Measurements from ENCODE around the gene LIN7B.
A peak's percentile ranks its signal among the peaks of the same experiment; 100 is the strongest.
"Not testable (repeated sequence)": the region's sequence is repeated elsewhere in the genome, so short reads cannot be mapped to it uniquely, and the experiment has no call there.

LIN7B gene

DNA sequence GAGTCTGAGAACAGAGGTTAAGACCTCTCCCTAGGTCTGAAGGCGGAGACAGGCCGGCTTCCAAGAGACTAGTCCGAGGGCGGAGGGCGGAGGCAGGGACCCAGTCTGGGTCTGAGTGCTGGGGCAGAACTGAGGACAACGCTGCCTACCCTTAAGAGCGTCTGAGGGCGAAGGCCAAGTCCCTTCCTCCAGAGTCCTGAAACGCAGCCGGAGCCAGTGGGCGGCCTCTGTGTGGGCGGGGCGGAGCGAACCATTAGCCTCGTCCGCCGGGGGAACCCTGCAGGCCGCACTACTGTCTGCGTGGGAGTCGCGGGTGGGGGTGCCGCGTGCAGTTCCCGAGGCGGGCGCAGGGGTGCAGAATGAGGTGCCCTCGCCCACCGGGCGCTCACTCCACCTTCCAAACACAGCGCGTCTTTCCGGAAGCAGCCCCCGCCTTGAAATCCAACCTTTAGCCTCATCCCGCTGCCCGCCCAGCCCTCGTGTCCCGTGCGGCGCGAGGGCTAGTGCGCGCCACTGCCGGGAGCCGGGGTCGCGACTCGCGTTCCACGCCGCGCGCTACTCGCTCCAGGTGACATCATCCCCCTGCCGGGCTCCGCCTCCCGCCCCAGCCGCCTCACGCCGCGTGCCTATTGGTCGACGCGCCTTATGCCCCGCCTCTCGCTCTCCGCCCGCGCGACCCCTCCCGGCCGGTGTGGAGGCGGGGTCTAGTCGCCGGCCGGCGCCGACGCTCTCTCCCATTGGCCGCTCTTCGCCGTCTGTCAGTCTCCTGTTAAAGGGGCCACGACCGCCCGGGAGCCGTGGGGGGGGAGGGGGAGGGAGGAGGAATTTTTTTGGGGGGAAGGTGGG is 4.6 kb downstream of the LIN7B start, which contains the start of gene C19orf73:
Gene C19orf73 (minus strand): TSS at position 579 of the 846 bp plus-strand sequence. CDS start 121 bp downstream, at position 458.
- peak; percentile 94 for FAIRE-seq
- peak; percentile 94 for DNase-seq (ENCODE audit: insufficient read length, low spot score)

- no peak for FAIRE-seq
- DNase-seq (ENCODE audit: insufficient read length, low spot score) = no peak
Measured at GRCh38 chr19:49119411-49120324, 5.5 kb downstream of the LIN7B start, which contains the start of gene PPFIA3. Gene PPFIA3, plus strand, starts transcription at chr19:49119544. Its CDS starts 8,330 bp downstream, at chr19:49127874.

DNA sequence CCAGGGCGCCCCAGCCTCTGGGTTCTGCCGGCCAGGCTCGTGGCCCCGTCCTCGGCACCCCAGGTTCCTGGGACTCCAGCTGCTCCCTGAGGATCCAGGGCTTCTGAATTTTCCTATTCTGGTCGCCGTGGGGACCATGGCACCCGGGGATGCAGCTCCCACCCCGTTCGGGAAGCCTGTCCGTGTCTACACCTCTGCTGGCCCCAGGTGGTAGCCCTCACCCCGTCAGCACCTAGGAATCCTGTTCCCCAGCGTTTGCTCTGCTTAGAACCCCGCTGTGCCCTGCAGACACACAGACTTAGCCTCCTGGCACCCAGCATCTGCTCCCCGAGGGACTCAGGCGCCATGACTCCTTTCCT is 6.1 kb downstream of the LIN7B start:
- FAIRE-seq (no peak), DNase-seq (ENCODE audit: insufficient read length, low spot score) (no peak)

DNA sequence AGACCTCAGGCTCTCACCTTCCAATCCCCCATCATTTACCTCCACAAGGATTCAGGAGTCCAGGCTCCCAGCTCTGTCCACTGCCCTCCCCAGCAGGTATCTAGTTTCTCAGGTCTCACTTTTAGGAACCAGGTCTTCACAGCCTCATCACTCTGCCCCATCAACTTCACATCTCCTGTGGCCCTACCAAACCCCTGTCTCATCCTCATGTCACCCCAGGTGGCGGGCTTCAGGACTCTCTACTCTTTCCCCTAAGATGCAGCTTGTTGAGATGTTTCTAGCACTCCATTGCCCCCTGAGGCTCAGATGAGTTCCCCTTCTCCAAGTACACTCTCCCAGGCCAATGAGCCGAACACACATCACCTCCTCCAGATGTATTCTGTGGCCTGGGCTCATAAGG is 6.7 kb downstream of the LIN7B start:
- FAIRE-seq (no peak), DNase-seq (ENCODE audit: insufficient read length, low spot score) (no peak)

DNA sequence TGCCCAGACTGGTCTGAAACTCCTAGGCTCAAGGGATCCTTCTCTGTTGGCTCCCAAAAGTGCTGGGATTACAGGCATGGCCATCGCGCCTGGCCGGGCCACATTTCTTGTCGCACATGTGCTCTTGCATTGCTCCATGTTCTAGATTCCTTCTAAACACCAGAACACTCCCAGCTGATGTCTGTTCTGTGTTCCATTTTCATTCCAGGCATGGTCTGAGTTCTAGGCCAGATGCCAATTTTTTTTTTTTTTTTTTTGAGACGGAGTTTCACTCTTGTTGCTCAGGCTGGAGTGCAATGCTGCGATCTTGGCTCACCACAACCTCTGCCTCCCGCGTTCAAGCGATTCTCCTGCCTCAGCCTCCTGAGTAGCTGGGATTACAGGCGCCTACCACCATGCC is 7.7 kb downstream of the LIN7B start:
- not testable (repeated sequence) for FAIRE-seq; DNase-seq (ENCODE audit: insufficient read length, low spot score)

DNA sequence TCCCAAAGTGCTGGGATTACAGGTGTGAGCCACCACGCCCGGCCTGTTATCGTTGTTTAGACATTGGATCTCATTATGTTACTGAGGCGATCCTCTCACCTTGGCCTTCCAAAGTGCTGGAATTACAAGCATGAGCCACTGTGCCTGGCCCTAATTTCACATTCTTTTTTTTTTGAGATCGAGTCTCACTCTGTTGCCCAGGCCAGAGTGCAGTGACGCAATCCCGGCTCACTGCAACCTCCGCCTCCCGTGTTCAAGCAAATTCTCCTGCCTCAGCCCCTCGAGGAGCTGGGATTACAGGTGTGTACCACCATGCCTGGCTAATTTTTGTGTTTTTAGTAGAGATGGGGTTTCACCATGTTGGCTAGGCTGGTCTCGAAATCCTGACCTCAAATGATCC is 9.1 kb downstream of the LIN7B start:
- FAIRE-seq = not testable (repeated sequence)

DNA sequence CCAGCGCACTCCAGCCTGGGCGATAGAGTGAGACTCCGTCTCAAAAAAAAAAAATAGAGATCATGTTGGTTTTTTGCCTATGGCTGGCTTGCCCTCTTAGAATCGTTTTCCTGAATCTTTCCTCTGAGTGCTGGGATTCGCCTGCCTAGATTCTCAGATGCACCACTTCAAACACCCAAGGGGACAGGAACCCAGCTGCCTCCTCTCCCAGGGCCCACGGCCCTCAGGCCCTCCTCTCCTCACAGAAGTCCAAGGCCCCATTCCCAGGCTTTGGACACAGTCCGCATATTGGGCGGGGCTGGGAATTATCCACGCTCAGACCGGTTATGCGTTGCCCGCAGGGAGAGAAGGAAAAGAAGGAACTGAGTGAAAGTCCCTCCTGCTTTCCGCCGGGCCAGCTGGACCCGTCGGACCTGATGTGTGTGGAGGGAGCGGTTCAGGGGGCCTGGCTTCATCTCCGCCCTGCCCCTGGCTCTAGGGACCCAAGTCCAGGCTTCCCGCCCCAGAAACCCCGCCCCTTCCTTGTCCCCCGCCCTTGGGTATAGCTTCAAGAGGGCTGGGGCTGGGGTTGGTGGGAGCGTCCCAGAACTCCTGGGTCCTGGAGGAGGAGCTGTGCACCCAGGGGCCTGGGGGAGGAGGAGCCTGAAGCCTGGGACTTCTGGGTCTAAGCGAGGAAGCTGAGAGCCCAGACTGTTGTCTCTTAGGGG is 11.0 kb downstream of the LIN7B start:
- FAIRE-seq (no peak), DNase-seq (ENCODE audit: insufficient read length, low spot score) (no peak)

More for the DNA sequence above, 9.1 kb downstream of the LIN7B start:
- DNase-seq (ENCODE audit: insufficient read length, low spot score) = not testable (repeated sequence)

DNA sequence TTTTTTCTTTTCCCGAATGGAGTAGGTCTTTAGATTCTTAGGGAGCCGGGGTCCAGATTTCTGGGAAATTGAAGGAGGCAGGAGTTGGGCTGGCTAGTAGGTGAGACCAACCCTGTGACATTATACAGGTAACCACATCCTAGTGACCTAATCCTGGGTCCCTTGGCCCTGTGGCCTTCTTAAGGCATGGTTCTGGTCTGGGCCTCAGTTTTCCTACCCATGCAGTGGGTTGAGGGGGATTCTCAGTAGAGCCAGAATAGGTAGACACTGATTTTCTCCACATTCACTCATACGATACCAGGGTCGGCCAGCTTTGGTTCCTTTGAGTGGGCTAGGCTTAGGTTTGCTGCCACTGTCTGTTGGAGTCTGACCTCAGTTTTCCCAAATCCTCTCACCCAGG is 12.4 kb downstream of the LIN7B start:
- DNase-seq (ENCODE audit: insufficient read length, low spot score) = no peak
- no peak for FAIRE-seq

- not testable (repeated sequence) for FAIRE-seq; DNase-seq (ENCODE audit: insufficient read length, low spot score)
Measured at GRCh38 chr19:49127225-49127624, 13.1 kb downstream of the LIN7B start.

GRCh38 chr19:49127674-49128544 is 13.7 kb downstream of the LIN7B start:
- peak; percentile 94 for FAIRE-seq
- DNase-seq (ENCODE audit: insufficient read length, low spot score) = peak; percentile 94

DNA sequence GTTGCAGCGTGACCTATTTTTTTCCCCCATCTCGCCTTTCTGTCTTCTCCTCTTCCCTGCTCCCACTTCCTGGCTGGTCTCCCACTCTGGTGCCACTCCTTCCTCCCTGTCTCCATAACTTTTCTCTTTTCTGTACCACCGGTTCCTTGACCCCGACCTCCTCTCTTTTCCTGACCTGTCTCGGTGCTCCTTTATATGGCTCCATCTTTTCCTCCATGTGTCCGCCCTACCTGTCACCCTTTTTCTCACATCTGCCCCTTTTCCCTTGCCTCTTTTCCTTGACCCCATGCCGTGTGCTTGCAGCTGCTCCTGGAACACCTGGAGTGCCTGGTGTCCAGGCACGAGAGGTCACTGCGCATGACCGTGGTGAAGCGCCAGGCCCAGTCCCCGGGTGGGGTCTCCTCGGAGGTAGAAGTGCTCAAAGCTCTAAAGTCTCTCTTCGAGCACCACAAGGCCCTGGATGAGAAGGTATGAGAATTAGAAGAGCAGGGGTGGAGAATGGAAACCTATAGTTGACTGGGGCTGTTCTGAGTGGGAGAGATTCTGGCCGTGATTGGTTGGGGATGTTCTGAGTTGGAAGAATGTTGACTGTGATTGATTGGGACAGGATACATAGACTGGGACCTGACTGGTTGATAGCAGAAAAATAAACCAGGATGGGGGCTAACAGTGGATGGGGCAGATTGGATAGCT is 14.5 kb downstream of the LIN7B start:
- DNase-seq (ENCODE audit: insufficient read length, low spot score) (no peak), FAIRE-seq (no peak)

GRCh38 chr19:49129238-49129583 is 15.0 kb downstream of the LIN7B start:
- no peak for FAIRE-seq
- no peak for DNase-seq (ENCODE audit: insufficient read length, low spot score)

DNA sequence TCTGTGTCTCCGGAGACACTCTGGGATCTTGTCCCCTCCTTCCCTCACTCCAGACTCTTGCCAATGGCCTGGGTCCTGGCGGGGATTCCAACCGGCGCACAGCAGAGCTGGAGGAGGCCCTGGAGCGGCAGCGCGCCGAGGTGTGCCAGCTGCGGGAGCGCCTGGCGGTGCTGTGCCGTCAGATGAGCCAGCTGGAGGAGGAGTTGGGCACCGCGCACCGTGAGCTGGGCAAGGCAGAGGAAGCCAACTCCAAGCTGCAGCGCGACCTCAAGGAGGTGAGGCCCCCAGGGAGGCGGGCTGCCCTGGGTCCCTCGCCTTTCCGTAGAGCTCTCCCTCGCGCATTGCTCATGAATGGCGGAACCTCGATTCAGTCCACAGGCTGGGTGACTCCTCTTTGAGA is 16.2 kb downstream of the LIN7B start:
- FAIRE-seq = no peak

GRCh38 chr19:49132974-49133609 is 18.9 kb downstream of the LIN7B start:
- FAIRE-seq (no peak), DNase-seq (ENCODE audit: insufficient read length, low spot score) (no peak)

More for the DNA sequence above, 16.2 kb downstream of the LIN7B start:
- DNase-seq (ENCODE audit: insufficient read length, low spot score) = no peak

DNA sequence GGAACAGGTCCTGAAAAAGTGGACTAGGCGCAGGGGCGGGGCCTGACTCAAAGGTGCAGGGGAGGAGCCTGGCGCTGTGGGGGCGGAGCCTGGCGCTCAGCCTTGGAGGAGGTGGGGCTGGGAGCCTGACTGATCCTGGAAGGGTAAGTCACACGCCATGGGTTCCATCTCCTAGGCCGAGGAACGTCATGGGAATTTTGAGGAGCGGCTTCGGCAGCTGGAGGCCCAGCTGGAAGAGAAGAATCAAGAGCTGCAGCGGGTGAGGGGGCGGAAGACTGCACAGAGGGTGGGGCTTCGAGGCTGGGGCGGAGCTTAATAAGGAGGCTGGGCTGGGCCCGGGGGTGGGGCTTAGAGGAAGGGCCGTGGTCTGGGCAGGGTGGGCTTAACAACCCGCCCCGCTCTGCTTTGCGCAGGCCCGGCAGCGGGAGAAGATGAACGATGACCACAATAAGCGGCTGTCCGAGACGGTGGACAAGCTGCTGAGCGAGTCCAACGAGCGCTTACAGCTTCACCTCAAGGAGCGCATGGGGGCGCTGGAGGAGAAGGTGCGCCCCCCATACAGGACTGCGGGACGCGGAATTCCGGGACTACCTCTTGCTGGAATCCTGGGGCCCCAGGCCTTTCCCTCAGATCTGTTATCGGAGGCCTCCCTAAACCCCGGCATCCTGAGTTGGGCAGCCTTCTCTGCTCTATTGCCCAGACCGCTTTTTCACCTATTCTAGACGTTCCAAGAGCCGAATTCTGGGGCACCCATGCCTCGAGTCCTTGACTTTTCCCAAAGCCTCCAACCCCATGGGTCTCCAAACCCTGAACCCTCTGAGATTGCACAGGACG is 19.7 kb downstream of the LIN7B start:
- no peak for FAIRE-seq
- no peak for DNase-seq (ENCODE audit: insufficient read length, low spot score)

- FAIRE-seq = no peak
- DNase-seq (ENCODE audit: insufficient read length, low spot score) = no peak
Measured at GRCh38 chr19:49135686-49136085, 21.5 kb downstream of the LIN7B start.

DNA sequence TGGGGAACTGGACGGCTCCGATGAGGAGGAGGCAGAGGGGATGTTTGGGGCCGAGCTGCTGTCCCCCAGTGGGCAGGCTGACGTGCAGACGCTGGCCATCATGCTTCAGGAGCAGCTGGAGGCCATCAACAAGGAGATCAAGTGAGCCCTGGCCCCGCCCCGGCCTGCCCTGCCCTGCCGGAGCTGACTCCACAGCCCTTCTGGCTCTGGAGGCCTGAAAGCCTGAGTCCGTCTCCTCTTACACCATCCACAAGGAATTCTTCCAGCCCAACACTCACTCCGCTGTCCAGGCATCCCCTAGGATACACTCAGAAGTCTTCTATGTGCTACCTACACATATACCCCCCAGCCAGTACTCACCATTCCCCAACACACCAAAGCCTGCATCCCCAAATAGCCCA is 22.6 kb downstream of the LIN7B start:
- no peak for DNase-seq (ENCODE audit: insufficient read length, low spot score)
- FAIRE-seq = no peak

- no peak for DNase-seq (ENCODE audit: insufficient read length, low spot score)
Measured at GRCh38 chr19:49140951-49141350, 26.8 kb downstream of the LIN7B start.

More at GRCh38 chr19:49140951-49141350, 26.8 kb downstream of the LIN7B start:
- FAIRE-seq = no peak
